ENCODE results near the gene MAP2K3. TPM values are rescaled to one million over a fixed set of nuclear protein-coding genes. Genes with fewer than 3 reads are reported as not detected.

MAP2K3 gene
- total RNA-seq, 1 experiment from 2014 or later: 98.1 TPM

DNA sequence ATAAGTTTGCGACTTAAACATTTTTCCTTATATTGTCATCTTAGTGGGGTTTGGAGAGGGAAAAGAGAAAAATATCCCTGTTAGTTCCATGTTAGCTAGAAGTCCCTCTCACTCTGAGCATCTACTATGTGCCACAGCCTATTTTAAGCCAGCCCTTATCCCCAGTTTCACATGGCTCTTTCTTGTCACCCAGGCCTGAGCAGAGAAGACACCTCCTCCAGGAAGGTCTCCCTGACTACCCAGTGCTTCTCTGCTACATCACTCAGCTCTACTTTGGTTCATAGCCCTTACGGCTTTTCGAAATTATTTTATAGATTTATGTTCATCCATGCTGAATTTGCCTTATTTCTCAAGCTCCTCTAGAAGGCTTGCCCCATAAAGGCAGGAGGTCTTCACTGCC lies 7.2 kb upstream of the MAP2K3 start:
- Histone ChIP-seq H3K27ac (no peak overlapping the region), H3K9me2 (ENCODE audit: insufficient read depth) (no peaks in the 10 kb centered on the region), H2AFZ (no peak overlapping the region), H3K4me2 (no peak overlapping the region), H3K27me3 (ENCODE audit: insufficient read depth, low read depth) (no peaks in the 10 kb centered on the region), H4K20me1 (ENCODE audit: insufficient read depth) (0 out of 2 replicates have a peak, but pooled peaks cover 4% of the 10 kb centered on the region), H3F3A (ENCODE audit: insufficient read depth, low read depth) (peaks cover 16% of the 10 kb centered on the region; the same call in 1 of the 2 replicates), H3K4me1 (replicated peaks; ENCODE audit: insufficient read depth) (peaks cover 15% of the 10 kb centered on the region), H3K79me2 (ENCODE audit: low read depth) (no peaks in the 10 kb centered on the region), H3K4me3 (no peak overlapping the region), H3K36me3 (ENCODE audit: low read depth) (no peaks in the 10 kb centered on the region), H3K9me3 (ENCODE audit: insufficient read depth, low read depth) (no peaks in the 10 kb centered on the region)
- BruUV-seq (replicated peaks): no TSS peak
- intact Hi-C loops (cut with micrococcal nuclease; ENCODE audit: unreplicated experiment): no loop called here
- ChIA-PET CTCF (interaction anchor here (1.0 kb wide), 1 partner anchor 24 kb away, joined by 14 read pairs; the partner anchor contains the start of gene NATD1), POLR2A (ENCODE audit: unreplicated experiment) (interaction anchor here (0.6 kb wide), 1 partner anchor 18 kb away, joined by 3 read pairs; no protein-coding TSS in a partner anchor)
- TF ChIP-seq EZH2 (IDR thresholded peaks at IDR 0.05; ENCODE audit: low read depth): no peak
- TF ChIP-seq, protein P1, sequence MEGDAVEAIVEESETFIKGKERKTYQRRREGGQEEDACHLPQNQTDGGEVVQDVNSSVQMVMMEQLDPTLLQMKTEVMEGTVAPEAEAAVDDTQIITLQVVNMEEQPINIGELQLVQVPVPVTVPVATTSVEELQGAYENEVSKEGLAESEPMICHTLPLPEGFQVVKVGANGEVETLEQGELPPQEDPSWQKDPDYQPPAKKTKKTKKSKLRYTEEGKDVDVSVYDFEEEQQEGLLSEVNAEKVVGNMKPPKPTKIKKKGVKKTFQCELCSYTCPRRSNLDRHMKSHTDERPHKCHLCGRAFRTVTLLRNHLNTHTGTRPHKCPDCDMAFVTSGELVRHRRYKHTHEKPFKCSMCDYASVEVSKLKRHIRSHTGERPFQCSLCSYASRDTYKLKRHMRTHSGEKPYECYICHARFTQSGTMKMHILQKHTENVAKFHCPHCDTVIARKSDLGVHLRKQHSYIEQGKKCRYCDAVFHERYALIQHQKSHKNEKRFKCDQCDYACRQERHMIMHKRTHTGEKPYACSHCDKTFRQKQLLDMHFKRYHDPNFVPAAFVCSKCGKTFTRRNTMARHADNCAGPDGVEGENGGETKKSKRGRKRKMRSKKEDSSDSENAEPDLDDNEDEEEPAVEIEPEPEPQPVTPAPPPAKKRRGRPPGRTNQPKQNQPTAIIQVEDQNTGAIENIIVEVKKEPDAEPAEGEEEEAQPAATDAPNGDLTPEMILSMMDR (conservative IDR thresholded peaks at IDR 0.05): no peak
- DNase-seq: no peak

DNA sequence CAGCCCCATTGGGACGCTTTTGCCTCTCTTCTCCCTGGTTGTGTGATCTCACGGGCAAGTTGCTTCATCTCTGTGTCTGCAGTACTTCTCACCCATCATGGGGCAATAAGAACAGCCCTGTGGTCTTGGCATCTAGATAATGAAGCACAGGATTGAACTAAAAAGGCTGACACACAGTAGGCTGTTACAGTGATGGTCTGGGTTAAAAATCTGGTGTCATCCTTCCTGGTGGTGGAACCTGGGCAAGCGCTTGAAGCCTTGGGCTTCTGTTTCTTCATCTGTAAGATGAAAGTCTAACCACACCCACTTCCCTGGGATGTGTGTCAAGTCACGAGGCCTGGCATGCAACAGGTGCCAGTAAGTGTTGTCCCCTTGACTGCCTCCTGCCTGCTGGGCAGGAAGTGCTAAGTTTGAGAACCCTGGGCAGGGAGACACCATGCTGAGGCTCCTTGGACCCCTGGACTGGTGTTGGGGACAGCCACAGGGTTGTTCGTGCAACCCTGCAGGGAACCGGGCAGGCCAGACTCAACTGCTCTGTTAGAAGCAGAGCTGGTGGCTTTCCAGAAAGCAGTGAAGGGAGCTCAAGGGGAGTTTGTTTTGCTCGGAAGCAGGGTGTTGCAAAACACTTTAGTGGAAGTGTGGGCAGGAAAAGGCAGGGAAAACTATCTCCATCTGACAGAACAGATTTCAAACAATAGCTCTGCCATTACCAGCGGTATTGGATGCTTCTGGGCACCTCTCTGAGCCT lies 5.9 kb upstream of the MAP2K3 start:
- no peak for TF ChIP-seq EZH2 (IDR thresholded peaks at IDR 0.05; ENCODE audit: low read depth)
- TF ChIP-seq, protein P1 (conservative IDR thresholded peaks at IDR 0.05): no peak
- no peak overlapping the region for H2AFZ ChIP-seq
- intact Hi-C loops (cut with micrococcal nuclease; ENCODE audit: unreplicated experiment): no loop called here
- no peaks in the 10 kb centered on the region for H3K36me3 ChIP-seq (ENCODE audit: low read depth)
- no peak overlapping the region for H3K27ac ChIP-seq
- H3K79me2 ChIP-seq (ENCODE audit: low read depth): no peaks in the 10 kb centered on the region
- no peaks in the 10 kb centered on the region for H3K27me3 ChIP-seq (ENCODE audit: insufficient read depth, low read depth)
- H3K4me2 ChIP-seq: no peak overlapping the region
- H3K4me3 ChIP-seq: no peak overlapping the region
- H4K20me1 ChIP-seq (ENCODE audit: insufficient read depth): 0 out of 2 replicates have a peak, but pooled peaks cover 4% of the 10 kb centered on the region
- BruUV-seq (replicated peaks): no TSS peak
- DNase-seq: peak in 1 of 2 experiments; percentile 56
- POLR2A ChIA-PET (ENCODE audit: unreplicated experiment): no interaction called here
- peaks cover 22% of the 10 kb centered on the region; the same call in 1 of the 2 replicates for H3F3A ChIP-seq (ENCODE audit: insufficient read depth, low read depth)
- peaks cover 23% of the 10 kb centered on the region for H3K4me1 ChIP-seq (replicated peaks; ENCODE audit: insufficient read depth)
- H3K9me2 ChIP-seq (ENCODE audit: insufficient read depth): no peaks in the 10 kb centered on the region
- CTCF ChIA-PET: no interaction called here
- no peaks in the 10 kb centered on the region for H3K9me3 ChIP-seq (ENCODE audit: insufficient read depth, low read depth)

DNA sequence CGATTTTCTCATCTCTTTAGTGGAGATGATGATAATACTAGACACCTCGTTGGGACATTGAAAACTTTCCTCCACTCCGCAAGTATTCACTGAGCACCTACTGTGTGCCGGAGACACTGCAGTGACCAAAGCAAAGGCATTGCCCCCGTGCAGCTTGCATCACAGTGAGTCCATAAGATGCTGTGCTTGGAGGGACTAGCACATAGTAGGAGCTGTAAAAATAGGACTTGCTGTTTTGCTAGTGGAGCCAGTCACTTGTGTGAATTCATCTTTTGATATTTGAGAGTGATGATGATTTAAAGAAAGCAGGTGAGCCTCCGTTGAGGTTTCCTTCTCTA lies 5.3 kb upstream of the MAP2K3 start:
- POLR2A ChIA-PET (ENCODE audit: unreplicated experiment): interaction anchor here (0.6 kb wide), 1 partner anchor 273 kb away, joined by 6 read pairs; no protein-coding TSS in a partner anchor

More for the DNA sequence above, 5.3 kb upstream of the MAP2K3 start:
- CTCF ChIA-PET: no interaction called here
- H3K4me3 ChIP-seq: no peak overlapping the region
- DNase-seq: no peak
- H3K36me3 ChIP-seq (ENCODE audit: low read depth): no peaks in the 10 kb centered on the region
- BruUV-seq (replicated peaks): no TSS peak
- TF ChIP-seq, protein P1 (conservative IDR thresholded peaks at IDR 0.05): no peak
- no peak for TF ChIP-seq EZH2 (IDR thresholded peaks at IDR 0.05; ENCODE audit: low read depth)
- peaks cover 22% of the 10 kb centered on the region; the same call in 1 of the 2 replicates for H3F3A ChIP-seq (ENCODE audit: insufficient read depth, low read depth)
- H3K9me3 ChIP-seq (ENCODE audit: insufficient read depth, low read depth): no peaks in the 10 kb centered on the region
- H3K27me3 ChIP-seq (ENCODE audit: insufficient read depth, low read depth): no peaks in the 10 kb centered on the region
- H3K27ac ChIP-seq: no peak overlapping the region
- peaks cover 26% of the 10 kb centered on the region for H3K4me1 ChIP-seq (replicated peaks; ENCODE audit: insufficient read depth)
- intact Hi-C loops (cut with micrococcal nuclease; ENCODE audit: unreplicated experiment): no loop called here
- no peak overlapping the region for H3K4me2 ChIP-seq
- no peak overlapping the region for H2AFZ ChIP-seq
- H3K79me2 ChIP-seq (ENCODE audit: low read depth): no peaks in the 10 kb centered on the region
- 0 out of 2 replicates have a peak, but pooled peaks cover 4% of the 10 kb centered on the region for H4K20me1 ChIP-seq (ENCODE audit: insufficient read depth)
- no peaks in the 10 kb centered on the region for H3K9me2 ChIP-seq (ENCODE audit: insufficient read depth)

Measured in PC-9 (cell line).